Endothelial cell of umbilical vein (primary cell): ENCODE results near the gene PARS2. TPM values are rescaled to one million over a fixed set of nuclear protein-coding genes. Genes with fewer than 3 reads are reported as not detected.

Source experiments
- BruUV-seq: library from RNA; stranded (reverse); fragments of 400-500 nt; replicated peaks from 2 replicates; lab custom pipeline; 2021; lab: Mats Ljungman, UMichigan
- CTCF ChIA-PET: fragments of 300-600, 350-600 bp; sonication (Branson Sonifier 250); formaldehyde crosslinking; loops from one replicate; lab custom pipeline; 2021; ENCODE audit warnings: antibody characterized with exemption, inconsistent platforms; lab: Charles Lee
- POLR2A ChIA-PET: fragments of 300-600, 350-600 bp; sonication (Branson Sonifier 250); formaldehyde crosslinking; loops from one replicate; lab custom pipeline; 2021; ENCODE audit warnings: antibody characterized with exemption, inconsistent platforms; lab: Charles Lee
- DNase-seq: peaks from one replicate; pipeline ENCODE4 v3.0.0-alpha.2; 2011; ENCODE audit warnings: low read depth, low spot score
- FAIRE-seq: peaks from 2 replicates; lab custom pipeline; 2011; peaks lifted over from hg19 to GRCh38; lab: Jason Lieb, UNC
- H2AFZ ChIP-seq: 2 replicates; pipeline ENCODE4 v1.6.0; 2012; ENCODE audit warnings: low read depth, low read length, control low read depth, inconsistent platforms
- H3K27ac ChIP-seq: 2 replicates; pipeline ENCODE4 v1.5.1; 2011; ENCODE audit warnings: low read depth, mild to moderate bottlenecking, control low read depth, low read length, moderate library complexity; ENCODE audit not compliant: insufficient read depth
- H3K27me3 ChIP-seq, 2 experiments: 2 replicates each; pipeline versions ENCODE4 v1.6.0 to v1.6.1; 2011; ENCODE audit warnings: low read length in 2 of 2, mixed read lengths in 1 of 2; ENCODE audit not compliant: control insufficient read depth in 2 of 2, insufficient read depth in 2 of 2
- H3K36me3 ChIP-seq, 2 experiments: 2 replicates in 1 of 2; 3 replicates in 1 of 2; pipeline ENCODE4 v1.5.1; 2011; ENCODE audit warnings: low read length in 2 of 2, mild to moderate bottlenecking in 1 of 2, moderate library complexity in 1 of 2; ENCODE audit not compliant: control insufficient read depth in 2 of 2, insufficient read depth in 2 of 2; ENCODE audit errors: extremely low read depth in 1 of 2
- H3K4me1 ChIP-seq: 3 replicates; pipeline ENCODE4 v1.5.1; 2011; ENCODE audit warnings: mild to moderate bottlenecking, low read length; ENCODE audit not compliant: control insufficient read depth, insufficient read depth; ENCODE audit errors: extremely low read depth
- H3K4me2 ChIP-seq: 2 replicates; pipeline ENCODE4 v1.6.1; 2011; ENCODE audit warnings: low read length, control low read depth, mixed read lengths; ENCODE audit not compliant: insufficient read depth
- H3K4me3 ChIP-seq, 3 experiments: fragments of 200-600 bp in 1 of 3; sonication (generic), shearing (Covaris generic) in 1 of 3; replicated peaks in 1 of 3; 2 replicates each; pipeline ENCODE4 v1.5.1; 2011 to 2016; ENCODE audit warnings: control low read depth in 3 of 3, low read length in 3 of 3, mild to moderate bottlenecking in 2 of 3, inconsistent platforms in 1 of 3, low read depth in 1 of 3, moderate library complexity in 1 of 3; ENCODE audit not compliant: insufficient read depth in 1 of 3
- H3K79me2 ChIP-seq: 2 replicates; pipeline ENCODE4 v1.6.0; 2012; ENCODE audit warnings: low read length, inconsistent platforms; ENCODE audit not compliant: control insufficient read depth, insufficient read depth
- H3K9ac ChIP-seq: replicated peaks from 2 replicates; pipeline ENCODE3; 2011; ENCODE audit warnings: low read length, control low read depth; ENCODE audit not compliant: insufficient read depth; ENCODE audit errors: extremely low read depth
- H3K9me1 ChIP-seq: replicated peaks from 3 replicates; pipeline ENCODE4 v1.6.0; 2011; ENCODE audit warnings: mild to moderate bottlenecking, low read length; ENCODE audit not compliant: control insufficient read depth, insufficient read depth; ENCODE audit errors: extremely low read depth
- H3K9me3 ChIP-seq: replicated peaks from 2 replicates; pipeline ENCODE4 v1.5.1; 2012; ENCODE audit warnings: low read length, inconsistent platforms; ENCODE audit not compliant: control insufficient read depth, insufficient read depth
- H4K20me1 ChIP-seq: replicated peaks from 2 replicates; pipeline ENCODE3; 2011; ENCODE audit warnings: mild to moderate bottlenecking, low read length; ENCODE audit not compliant: control insufficient read depth, insufficient read depth; ENCODE audit errors: extremely low read depth
- CTCF ChIP-seq, 2 donors: IDR thresholded peaks; 1 replicate in 1 of 2; 2 replicates in 1 of 2; pipeline ENCODE4 v1.5.1; 2011; ENCODE audit warnings: low read length in 2 of 2, mild to moderate bottlenecking in 2 of 2, moderate library complexity in 2 of 2, control low read depth in 1 of 2, inconsistent platforms in 1 of 2, low read depth in 1 of 2; ENCODE audit not compliant: insufficient read depth in 1 of 2; ENCODE audit errors: extremely low read depth in 1 of 2
- FOS ChIP-seq: IDR thresholded peaks from 2 replicates; pipeline ENCODE4 v1.6.1; 2011; ENCODE audit warnings: mild to moderate bottlenecking, low read length, moderate library complexity, borderline replicate concordance; ENCODE audit not compliant: insufficient read depth
- MYC ChIP-seq: IDR thresholded peaks from one replicate; pipeline ENCODE4 v1.6.1; 2011; ENCODE audit warnings: mild to moderate bottlenecking, low read depth, low read length
- POLR2AphosphoS5 ChIP-seq: IDR thresholded peaks from 2 replicates; pipeline ENCODE4 v1.6.1; 2012; ENCODE audit warnings: low read depth, mild to moderate bottlenecking, control low read depth, low read length, moderate library complexity; ENCODE audit not compliant: insufficient read depth
- dilution Hi-C: fragments of 300-500 bp; cut with MboI; formaldehyde crosslinking; loops from one replicate; pipeline ENCODE4 v1.15.0; 2019; ENCODE audit warnings: low sequenced_read_pairs; ENCODE audit not compliant: extremely low pct_ligation_motif_present
- intact Hi-C: fragments of 100-400 bp; cut with micrococcal nuclease; formaldehyde crosslinking; loops from one replicate; pipeline ENCODE4 v1.10.0; 2022
- polyA plus RNA-seq, 4 experiments: library from polyadenylated mRNA; depleted of rRNA in 3 of 4; stranded (reverse) in 3 of 4; unstranded in 1 of 4; fragments of >200 nt; gene quantifications; 2 replicates each; pipeline versions ENCODE4 v1.2.1 to v1.2.3, GENCODE V29; 2011 to 2012; ENCODE audit warnings: missing spikeins in 1 of 4
- total RNA-seq: library from RNA; stranded (reverse); gene quantifications from 2 replicates; pipeline ENCODE4 v1.2.3, GENCODE V29; 2021

The PARS2 gene
- total and polyA plus RNA-seq, 2 donors (not counting 3 experiments of a cell fraction or from before 2014, with no cell fraction given): 2.0 to 3.8 TPM

GRCh38 chr1:54794451-54795355 is 30.4 kb upstream of the PARS2 start:
- Histone ChIP-seq H3K9me1 (no peaks in the 10 kb centered on the region), H3K4me1 (no peaks in the 10 kb centered on the region), H3K9me3 (no peaks in the 10 kb centered on the region), H3K27me3 (peaks cover 8% of the 10 kb centered on the region in 2 experiments), H3K9ac (no peak overlapping the region), H4K20me1 (no peaks in the 10 kb centered on the region), H3K4me2 (no peak overlapping the region), H3K27ac (no peak overlapping the region), H3K4me3 (no peak overlapping the region), H3K36me3 (no peaks in the 10 kb centered on the region), H2AFZ (no peak overlapping the region), H3K79me2 (no peaks in the 10 kb centered on the region)
- intact Hi-C loops: loop anchor here (5.0 kb wide), 1 partner anchor 297 kb away; no protein-coding TSS in a partner anchor
- ChIA-PET CTCF (interaction anchor here (1.0 to 1.5 kb wide), 2 partner anchors 12 to 15 kb away, joined by 3 read pairs; no protein-coding TSS in a partner anchor), POLR2A (no interaction called here)
- dilution Hi-C loops: no loop called here
- TF ChIP-seq MYC: no peak
- no peak for TF ChIP-seq CTCF (IDR thresholded peaks at IDR 0.05; ENCODE audit: extremely low read depth in 1 of 2, insufficient read depth in 1 of 2, low read depth in 1 of 2, low read length in 2 of 2)
- no peak for TF ChIP-seq POLR2AphosphoS5
- TF ChIP-seq FOS: peak; percentile 24
- BruUV-seq: no TSS peak
- FAIRE-seq (no peak), DNase-seq (no peak)
